Spinal cord (tissue), 10 donors: ENCODE results near the gene SMARCA4. TPM values are rescaled to one million over a fixed set of nuclear protein-coding genes. Genes with fewer than 3 reads are reported as not detected.
A peak's percentile ranks its signal among the peaks of the same experiment; 100 is the strongest.

Experiments
- DNase-seq, 6 donors: peaks; one replicate each; pipeline versions ENCODE4 v3.0.0 to v3.0.0-alpha.2; 2013 to 2015; ENCODE audit warnings: low spot score in 6 of 6, low read depth in 4 of 6
- H3K27ac ChIP-seq: one replicate; pipeline ENCODE4 v1.5.1; 2013; ENCODE audit warnings: low read depth, low read length, control low read depth
- H3K27me3 ChIP-seq: one replicate; pipeline ENCODE4 v1.6.1; 2013; ENCODE audit warnings: low read length; ENCODE audit not compliant: control insufficient read depth, insufficient read depth
- H3K36me3 ChIP-seq: one replicate; pipeline ENCODE4 v1.6.1; 2013; ENCODE audit warnings: low read length; ENCODE audit not compliant: control insufficient read depth, insufficient read depth
- H3K4me1 ChIP-seq: one replicate; pipeline ENCODE4 v1.6.1; 2013; ENCODE audit warnings: low read length; ENCODE audit not compliant: control insufficient read depth, insufficient read depth
- H3K4me3 ChIP-seq: one replicate; pipeline ENCODE4 v1.5.1; 2013; ENCODE audit warnings: low read depth, low read length, control low read depth
- H3K9me3 ChIP-seq: one replicate; pipeline ENCODE4 v1.6.1; 2013; ENCODE audit warnings: low read length; ENCODE audit not compliant: control insufficient read depth, insufficient read depth
- WGBS: methylation state at CpG from one replicate; pipeline ENCODE4 v1.1.5; 2013; ENCODE audit warnings: missing lambda C conversion rate; ENCODE audit not compliant: insufficient coverage; 5-methylcytosine and 5-hydroxymethylcytosine counted together
- polyA plus RNA-seq, 2 donors: library from polyadenylated mRNA; unstranded; fragments of 120-200 nt; gene quantifications; one replicate each; pipeline ENCODE4 v1.2.1, GENCODE V29; 2013; ENCODE audit not compliant: insufficient read length in 2 of 2
- total RNA-seq, 2 donors: library from RNA; depleted of rRNA in 1 of 2; stranded (reverse); fragments of 120-200 nt in 1 of 2; fragments of >200 nt in 1 of 2; gene quantifications; one replicate each; pipeline versions ENCODE4 v1.2.3 to v1.2.4, GENCODE V29; 2013 to 2014
- donor health status: healthy.

SMARCA4 gene
- total and polyA plus RNA-seq, 4 donors, result 86.5 to 228 (median 159) TPM

DNA sequence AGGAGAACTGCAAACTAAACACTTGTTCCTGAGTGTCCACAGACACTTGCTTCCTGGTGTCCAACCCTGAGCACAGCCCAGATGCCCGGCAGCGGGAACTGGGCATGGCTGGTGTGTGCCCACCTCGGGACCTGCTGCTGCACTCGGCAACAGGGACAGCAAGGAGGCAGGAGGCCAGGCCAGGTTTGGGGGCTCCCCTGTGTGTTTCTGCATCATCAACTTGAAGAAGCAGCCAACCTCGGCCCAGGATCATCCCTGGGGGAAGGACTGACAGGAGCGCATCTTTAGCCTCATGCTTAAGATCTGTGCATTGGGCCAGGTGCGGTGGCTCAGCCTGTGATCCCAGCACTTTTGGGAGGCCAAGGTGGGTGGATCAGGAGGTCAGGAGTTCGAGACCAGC lies 93.4 kb downstream of the SMARCA4 start:
- Histone ChIP-seq H3K27me3 (no peaks in the 10 kb centered on the region), H3K4me1 (peaks cover 4% of the 10 kb centered on the region), H3K4me3 (no peak overlapping the region), H3K9me3 (no peaks in the 10 kb centered on the region), H3K36me3 (peaks cover 88% of the 10 kb centered on the region), H3K27ac (no peak overlapping the region)
- no peak for DNase-seq
- WGBS, result 81% methylated on average over 6 of the region's 8 CpGs

DNA sequence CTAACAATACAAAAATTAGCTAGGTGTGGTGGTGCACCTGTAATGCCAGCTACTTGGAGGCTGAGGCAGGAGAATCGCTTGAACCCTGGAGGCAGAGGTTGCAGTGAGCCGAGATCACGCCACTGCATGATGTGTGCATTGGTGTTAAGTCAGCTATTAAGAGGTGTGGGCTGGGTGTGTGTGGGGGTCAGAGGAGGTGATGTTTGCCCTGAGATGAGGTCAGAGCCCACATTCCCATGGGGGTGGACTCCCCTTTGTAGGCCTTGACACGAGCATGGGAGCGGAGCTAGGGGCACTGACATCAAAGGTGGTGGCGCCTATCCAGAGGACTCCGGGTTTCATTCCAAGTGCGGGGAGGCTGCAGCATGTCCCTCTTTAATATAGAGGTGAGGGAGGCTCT lies 93.8 kb downstream of the SMARCA4 start:
- Histone ChIP-seq H3K27ac (no peak overlapping the region), H3K36me3 (peaks cover 88% of the 10 kb centered on the region), H3K9me3 (no peaks in the 10 kb centered on the region), H3K4me1 (peaks cover 4% of the 10 kb centered on the region), H3K27me3 (no peaks in the 10 kb centered on the region), H3K4me3 (no peak overlapping the region)
- WGBS, result 88% methylated on average over 7 of the region's 8 CpGs
- no peak for DNase-seq

DNA sequence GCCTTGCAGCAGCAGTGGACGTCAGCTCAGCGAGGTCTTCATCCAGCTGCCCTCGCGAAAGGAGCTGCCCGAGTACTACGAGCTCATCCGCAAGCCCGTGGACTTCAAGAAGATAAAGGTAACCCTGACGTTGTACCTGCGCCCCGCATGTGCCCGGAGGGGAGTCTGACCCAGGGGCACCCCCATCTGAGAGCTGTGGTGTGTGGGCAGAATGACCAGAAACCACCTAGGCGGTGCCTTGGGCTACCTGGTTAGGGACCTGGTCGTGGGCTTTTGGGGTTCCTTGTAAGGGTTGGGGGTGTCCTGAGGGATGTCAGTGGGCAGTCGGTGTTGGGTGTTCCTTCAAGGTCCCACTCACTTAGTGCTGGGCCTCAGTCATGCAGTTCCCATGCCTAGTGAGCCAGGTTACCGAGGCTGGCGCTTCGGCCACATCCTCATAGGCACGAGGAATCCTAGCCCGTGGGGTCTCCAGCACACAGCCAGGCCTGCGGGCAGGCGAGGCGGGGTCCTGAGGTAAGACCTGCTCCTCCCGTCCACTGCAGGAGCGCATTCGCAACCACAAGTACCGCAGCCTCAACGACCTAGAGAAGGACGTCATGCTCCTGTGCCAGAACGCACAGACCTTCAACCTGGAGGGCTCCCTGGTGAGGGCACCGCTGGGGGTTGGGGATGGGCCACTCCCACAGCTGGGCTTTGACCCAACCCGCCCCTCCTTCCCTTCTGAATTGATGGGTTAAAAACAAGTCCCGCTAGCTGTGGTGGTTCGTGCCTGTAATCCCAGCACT lies 97.6 kb downstream of the SMARCA4 start:
- H3K9me3 ChIP-seq, result no peaks in the 10 kb centered on the region
- H3K27ac ChIP-seq, result no peak overlapping the region
- peaks cover 4% of the 10 kb centered on the region for H3K4me1 ChIP-seq
- DNase-seq, result no peak
- no peaks in the 10 kb centered on the region for H3K27me3 ChIP-seq
- H3K4me3 ChIP-seq, result no peak overlapping the region
- 93% methylated on average over 31 of the region's 34 CpGs for WGBS
- H3K36me3 ChIP-seq, result peaks cover 95% of the 10 kb centered on the region

DNA sequence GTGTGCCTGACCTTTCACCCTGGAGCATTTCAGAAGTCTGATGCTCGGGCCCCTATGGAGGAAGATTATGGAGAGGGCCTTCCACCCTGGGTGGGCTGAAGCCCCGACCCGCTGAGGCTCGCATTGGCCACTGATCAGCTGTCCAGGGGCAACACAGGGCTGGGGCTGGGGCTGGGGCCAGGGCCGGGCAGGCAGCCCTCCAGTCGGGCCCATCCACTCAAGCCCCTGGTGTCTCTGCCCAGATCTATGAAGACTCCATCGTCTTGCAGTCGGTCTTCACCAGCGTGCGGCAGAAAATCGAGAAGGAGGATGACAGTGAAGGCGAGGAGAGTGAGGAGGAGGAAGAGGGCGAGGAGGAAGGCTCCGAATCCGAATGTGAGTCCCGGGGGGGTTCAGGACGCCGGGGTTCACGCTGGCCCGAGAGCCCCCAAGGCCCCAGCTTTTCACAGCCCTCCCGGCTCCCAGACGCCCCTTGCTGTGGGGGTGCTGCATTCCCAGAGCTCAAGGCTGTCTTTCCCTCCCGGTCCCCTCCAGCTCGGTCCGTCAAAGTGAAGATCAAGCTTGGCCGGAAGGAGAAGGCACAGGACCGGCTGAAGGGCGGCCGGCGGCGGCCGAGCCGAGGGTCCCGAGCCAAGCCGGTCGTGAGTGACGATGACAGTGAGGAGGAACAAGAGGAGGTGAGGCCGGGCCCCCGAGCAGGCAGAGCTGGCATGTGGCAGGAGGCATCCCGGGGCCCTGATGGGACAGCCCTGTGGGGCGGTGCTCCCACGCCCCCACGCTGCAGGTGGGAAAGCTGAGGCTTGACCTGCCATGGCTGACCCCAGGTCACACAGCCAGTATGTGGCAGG lies 98.9 kb downstream of the SMARCA4 start:
- no peak overlapping the region for H3K27ac ChIP-seq
- H3K4me1 ChIP-seq, result no peaks in the 10 kb centered on the region
- no peaks in the 10 kb centered on the region for H3K27me3 ChIP-seq
- H3K4me3 ChIP-seq, result no peak overlapping the region
- no peaks in the 10 kb centered on the region for H3K9me3 ChIP-seq
- DNase-seq, result no peak
- WGBS, result 96% methylated on average over 43 of the region's 43 CpGs
- H3K36me3 ChIP-seq, result peaks cover 94% of the 10 kb centered on the region

DNA sequence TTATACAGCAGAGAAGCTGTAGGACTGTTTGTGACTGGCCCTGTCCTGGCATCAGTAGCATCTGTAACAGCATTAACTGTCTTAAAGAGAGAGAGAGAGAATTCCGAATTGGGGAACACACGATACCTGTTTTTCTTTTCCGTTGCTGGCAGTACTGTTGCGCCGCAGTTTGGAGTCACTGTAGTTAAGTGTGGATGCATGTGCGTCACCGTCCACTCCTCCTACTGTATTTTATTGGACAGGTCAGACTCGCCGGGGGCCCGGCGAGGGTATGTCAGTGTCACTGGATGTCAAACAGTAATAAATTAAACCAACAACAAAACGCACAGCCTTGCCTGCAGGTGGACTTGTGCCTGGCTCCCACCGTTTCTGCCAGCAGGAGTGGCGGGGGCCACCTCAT lies 101.1 kb downstream of the SMARCA4 start:
- H3K9me3 ChIP-seq, result no peaks in the 10 kb centered on the region
- no peak overlapping the region for H3K27ac ChIP-seq
- peaks cover 93% of the 10 kb centered on the region for H3K36me3 ChIP-seq
- H3K4me1 ChIP-seq, result no peaks in the 10 kb centered on the region
- no peak overlapping the region for H3K4me3 ChIP-seq
- DNase-seq, result no peak
- no peaks in the 10 kb centered on the region for H3K27me3 ChIP-seq
- WGBS, result 75% methylated on average over 3 of the region's 14 CpGs

DNA sequence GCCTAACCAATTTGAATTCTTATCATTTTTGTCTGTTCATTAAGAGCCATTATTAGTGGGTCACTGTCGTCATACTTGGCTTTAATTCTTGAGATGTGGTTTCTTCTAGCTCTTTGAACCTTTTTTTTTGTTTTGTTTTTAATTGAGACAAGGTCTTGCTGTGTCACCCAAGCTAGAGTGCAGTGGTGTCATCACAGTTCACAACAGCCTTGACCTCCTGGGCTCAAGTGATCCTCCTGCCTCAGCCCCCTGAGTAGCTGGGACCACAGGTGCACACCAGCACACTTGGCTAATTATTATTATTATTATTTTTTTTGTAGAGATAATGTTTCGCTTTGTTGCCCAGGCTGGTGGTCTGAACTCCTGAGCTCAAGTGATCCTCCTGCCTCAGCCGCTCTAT lies 102.6 kb downstream of the SMARCA4 start:
- no peaks in the 10 kb centered on the region for H3K9me3 ChIP-seq
- no peaks in the 10 kb centered on the region for H3K4me1 ChIP-seq
- H3K36me3 ChIP-seq, result peaks cover 86% of the 10 kb centered on the region
- 100% methylated on average over 1 of the region's 3 CpGs for WGBS
- H3K4me3 ChIP-seq, result no peak overlapping the region
- no peak overlapping the region for H3K27ac ChIP-seq
- no peak for DNase-seq
- H3K27me3 ChIP-seq, result no peaks in the 10 kb centered on the region

DNA sequence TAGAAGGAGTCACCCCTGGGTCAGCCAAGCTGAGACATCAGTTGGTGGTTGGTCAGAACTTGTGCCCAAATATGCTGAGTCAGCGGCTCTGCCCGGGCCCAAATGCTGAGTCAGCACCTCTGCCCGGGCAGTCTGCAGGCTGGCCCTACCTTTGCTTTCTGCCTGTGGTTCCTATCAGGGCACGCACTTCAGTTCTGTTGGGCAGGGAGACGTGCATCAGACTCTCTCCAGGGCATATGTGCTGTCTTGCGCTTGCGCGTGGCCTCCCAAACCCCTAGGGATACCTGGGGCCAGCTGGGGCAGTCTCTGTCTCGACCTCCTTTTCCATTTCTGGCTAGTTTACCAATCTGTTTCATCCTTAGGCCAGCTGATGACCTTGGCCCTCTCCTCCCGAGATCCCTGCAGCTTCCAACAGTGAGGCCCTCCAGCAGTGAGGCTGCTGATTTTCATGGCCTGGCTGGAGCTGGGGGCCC lies 104.0 kb downstream of the SMARCA4 start:
- peak overlapping the region; percentile 34 for H3K27ac ChIP-seq
- no peak overlapping the region for H3K4me3 ChIP-seq
- H3K36me3 ChIP-seq, result peaks cover 81% of the 10 kb centered on the region
- peaks cover 5% of the 10 kb centered on the region for H3K4me1 ChIP-seq
- 77% methylated on average over 10 of the region's 10 CpGs for WGBS
- no peaks in the 10 kb centered on the region for H3K27me3 ChIP-seq
- H3K9me3 ChIP-seq, result no peaks in the 10 kb centered on the region
- no peak for DNase-seq

DNA sequence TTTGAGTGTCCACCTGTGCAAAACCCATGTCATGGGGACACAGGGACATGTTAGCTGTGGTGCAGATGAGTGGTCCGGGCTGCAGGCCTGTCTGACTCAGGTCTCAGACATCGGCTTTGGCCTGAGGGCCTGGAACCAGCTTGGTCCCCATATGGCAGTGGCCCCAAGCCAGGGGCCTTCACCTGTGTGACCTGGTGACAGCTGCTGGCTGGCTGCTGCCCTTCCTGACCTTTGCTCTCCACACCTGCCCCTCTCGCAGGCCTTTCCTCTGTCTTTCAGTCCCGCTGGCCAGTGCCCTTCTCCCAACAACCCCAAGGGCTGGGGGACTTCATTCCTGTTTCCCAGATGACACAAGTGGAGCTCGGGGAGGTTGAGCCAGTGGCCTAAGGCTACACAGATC lies 105.5 kb downstream of the SMARCA4 start:
- H3K27ac ChIP-seq, result no peak overlapping the region
- H3K4me3 ChIP-seq, result no peak overlapping the region
- H3K9me3 ChIP-seq, result no peaks in the 10 kb centered on the region
- 98% methylated on average over 3 of the region's 5 CpGs for WGBS
- peaks cover 5% of the 10 kb centered on the region for H3K4me1 ChIP-seq
- DNase-seq, result no peak
- no peaks in the 10 kb centered on the region for H3K27me3 ChIP-seq
- H3K36me3 ChIP-seq, result peaks cover 69% of the 10 kb centered on the region

DNA sequence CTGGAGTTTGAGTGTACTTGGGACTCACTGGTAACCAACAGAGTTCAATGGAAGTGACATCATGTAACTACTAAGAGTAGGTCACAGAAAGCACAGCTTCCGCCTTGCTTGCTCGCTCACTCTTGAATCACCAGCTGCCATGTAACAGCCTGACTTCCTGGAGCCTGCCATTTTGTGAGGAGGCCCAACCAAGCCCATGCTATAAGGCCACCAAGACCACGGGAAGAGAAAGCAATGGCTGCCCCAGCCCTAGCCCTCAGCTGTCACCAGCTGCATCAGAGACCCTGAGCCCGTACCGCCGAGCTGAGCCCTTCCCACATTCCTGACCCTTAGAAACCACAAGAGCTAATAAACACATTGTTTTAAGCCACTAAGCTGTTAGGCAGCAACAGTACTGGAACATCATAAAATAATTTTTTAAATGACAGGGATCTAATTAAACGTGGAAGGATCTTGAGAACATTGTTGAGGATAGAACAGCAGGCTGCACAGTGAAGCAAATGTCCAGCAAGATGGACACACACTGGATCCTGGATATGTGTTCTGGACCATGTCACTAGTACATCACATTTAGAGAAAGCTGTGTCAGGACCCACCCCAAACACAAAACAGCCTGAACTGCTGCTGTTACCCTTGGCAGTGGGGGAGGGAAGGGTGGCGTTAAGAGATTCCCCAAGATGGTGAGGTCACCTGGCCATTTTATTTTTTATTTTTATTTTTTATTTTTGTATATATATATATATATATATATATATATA lies 106.7 kb downstream of the SMARCA4 start:
- no peak overlapping the region for H3K4me3 ChIP-seq
- H3K36me3 ChIP-seq, result peaks cover 57% of the 10 kb centered on the region
- no peak overlapping the region for H3K27ac ChIP-seq
- H3K27me3 ChIP-seq, result no peaks in the 10 kb centered on the region
- WGBS, result 95% methylated on average over 3 of the region's 8 CpGs
- no peak for DNase-seq
- H3K9me3 ChIP-seq, result no peaks in the 10 kb centered on the region
- peaks cover 5% of the 10 kb centered on the region for H3K4me1 ChIP-seq
